Trophoblast cell (in vitro differentiated cells and primary cell): Measurements from ENCODE around the gene RNF180.
A peak's percentile ranks its signal among the peaks of the same experiment; 100 is the strongest.
"Not testable (repeated sequence)": the region's sequence is repeated elsewhere in the genome, so short reads cannot be mapped to it uniquely, and the experiment has no call there.

Experiments
- DNase-seq, 2 donors: peaks; one replicate each; pipeline ENCODE4 v3.0.0-alpha.2; 2016
- H2AFZ ChIP-seq: 2 replicates; pipeline ENCODE4 v1.6.1; 2013; ENCODE audit warnings: low read length, moderate library complexity, mild to moderate bottlenecking; ENCODE audit not compliant: insufficient read depth, poor library complexity
- H2AK5ac ChIP-seq: 2 replicates; pipeline ENCODE4 v1.6.1; 2013; ENCODE audit warnings: mild to moderate bottlenecking, low read length
- H2BK120ac ChIP-seq: 2 replicates; pipeline ENCODE4 v1.6.1; 2013; ENCODE audit warnings: low read length, mild to moderate bottlenecking, moderate library complexity; ENCODE audit not compliant: insufficient read depth, poor library complexity
- H2BK12ac ChIP-seq: 2 replicates; pipeline ENCODE4 v1.6.1; 2013; ENCODE audit warnings: mild to moderate bottlenecking, low read length, moderate library complexity
- H2BK5ac ChIP-seq: 2 replicates; pipeline ENCODE4 v1.6.1; 2013; ENCODE audit warnings: low read length, low read depth, moderate library complexity, mild to moderate bottlenecking; ENCODE audit not compliant: poor library complexity
- H3K14ac ChIP-seq: 2 replicates; pipeline ENCODE4 v1.6.1; 2013; ENCODE audit warnings: mild to moderate bottlenecking, low read length
- H3K18ac ChIP-seq: 2 replicates; pipeline ENCODE4 v1.6.1; 2013; ENCODE audit warnings: mild to moderate bottlenecking, low read length
- H3K23ac ChIP-seq: 2 replicates; pipeline ENCODE4 v1.6.1; 2013; ENCODE audit warnings: low read length
- H3K27ac ChIP-seq: 2 replicates; pipeline ENCODE4 v1.5.1; 2013; ENCODE audit warnings: low read depth, mild to moderate bottlenecking, inconsistent platforms, low read length, moderate library complexity
- H3K27me3 ChIP-seq: 2 replicates; pipeline ENCODE4 v1.6.1; 2013; ENCODE audit warnings: inconsistent platforms, mild to moderate bottlenecking, low read length, moderate library complexity; ENCODE audit not compliant: insufficient read depth
- H3K36me3 ChIP-seq, 2 experiments: 1 replicate in 1 of 2; 2 replicates in 1 of 2; pipeline ENCODE4 v1.6.1; 2013; ENCODE audit warnings: low read length in 2 of 2, mild to moderate bottlenecking in 2 of 2, moderate library complexity in 1 of 2; ENCODE audit not compliant: insufficient read depth in 2 of 2, control insufficient read depth in 1 of 2
- H3K4ac ChIP-seq: 2 replicates; pipeline ENCODE4 v1.6.1; 2013; ENCODE audit warnings: low read depth, mild to moderate bottlenecking, low read length, moderate library complexity
- H3K4me1 ChIP-seq, 2 experiments: 1 replicate in 1 of 2; 2 replicates in 1 of 2; pipeline ENCODE4 v1.6.1; 2013; ENCODE audit warnings: low read length in 2 of 2, mild to moderate bottlenecking in 2 of 2, moderate library complexity in 1 of 2; ENCODE audit not compliant: insufficient read depth in 2 of 2, control insufficient read depth in 1 of 2
- H3K4me2 ChIP-seq: 2 replicates; pipeline ENCODE4 v1.6.1; 2013; ENCODE audit warnings: inconsistent platforms, mild to moderate bottlenecking, low read length, moderate library complexity
- H3K4me3 ChIP-seq: 2 replicates; pipeline ENCODE4 v1.5.1; 2013; ENCODE audit warnings: mild to moderate bottlenecking, low read depth, low read length, inconsistent platforms
- H3K79me1 ChIP-seq: one replicate; pipeline ENCODE4 v1.6.1; 2013; ENCODE audit warnings: low read length
- H3K79me2 ChIP-seq: 2 replicates; pipeline ENCODE4 v1.6.1; 2013; ENCODE audit warnings: low read length, mild to moderate bottlenecking; ENCODE audit not compliant: control insufficient read depth, insufficient read depth, poor library complexity
- H3K9ac ChIP-seq: 2 replicates; pipeline ENCODE4 v1.6.1; 2013; ENCODE audit warnings: mild to moderate bottlenecking, low read length
- H3K9me3 ChIP-seq: 2 replicates; pipeline ENCODE4 v1.6.1; 2013; ENCODE audit warnings: low read depth, mild to moderate bottlenecking, control low read depth, inconsistent platforms, low read length; ENCODE audit not compliant: insufficient read depth
- H4K12ac ChIP-seq: 2 replicates; pipeline ENCODE4 v1.6.1; 2013; ENCODE audit warnings: low read depth, mild to moderate bottlenecking, low read length, moderate library complexity
- H4K8ac ChIP-seq: 2 replicates; pipeline ENCODE4 v1.6.1; 2013; ENCODE audit warnings: low read depth, mild to moderate bottlenecking, low read length, moderate library complexity
- H4K91ac ChIP-seq: one replicate; pipeline ENCODE4 v1.6.1; 2013; ENCODE audit warnings: low read depth, mild to moderate bottlenecking, low read length, moderate library complexity
- WGBS: extraction: QIAGEN DNeasy Blood & Tissue Kit; methylation state at CpG from one replicate; pipeline ENCODE4 v1.1.7; 2013; ENCODE audit warnings: missing lambda C conversion rate; ENCODE audit not compliant: insufficient read length, insufficient coverage; ENCODE audit errors: extremely low coverage; 5-methylcytosine and 5-hydroxymethylcytosine counted together

Gene RNF180

GRCh38 chr5:64225286-64225981, 59.8 kb downstream of the RNF180 start:
- H3K9me3 ChIP-seq, H3K79me1 ChIP-seq, H4K12ac ChIP-seq, H2BK120ac ChIP-seq, H3K79me2 ChIP-seq, DNase-seq, H3K27me3 ChIP-seq, H3K4ac ChIP-seq, H3K36me3 ChIP-seq, H3K27ac ChIP-seq, H4K91ac ChIP-seq, H3K18ac ChIP-seq, H3K9ac ChIP-seq, H3K4me2 ChIP-seq, H3K23ac ChIP-seq, H4K8ac ChIP-seq, H3K4me1 ChIP-seq, H2AK5ac ChIP-seq, H3K4me3 ChIP-seq, H3K14ac ChIP-seq, H2BK12ac ChIP-seq, H2BK5ac ChIP-seq, H2AFZ ChIP-seq: not testable (repeated sequence)
- WGBS: no CpG with 5 or more reads among the region's 50 CpGs

- not testable (repeated sequence) for H2AK5ac ChIP-seq, H3K4ac ChIP-seq, H2BK5ac ChIP-seq, H3K9me3 ChIP-seq, H3K14ac ChIP-seq, H3K9ac ChIP-seq, H3K79me1 ChIP-seq, H3K27ac ChIP-seq, H3K23ac ChIP-seq, H4K8ac ChIP-seq, H2BK12ac ChIP-seq, H2AFZ ChIP-seq, H3K4me1 ChIP-seq, H4K12ac ChIP-seq, DNase-seq, H3K79me2 ChIP-seq, H4K91ac ChIP-seq, H3K36me3 ChIP-seq, H3K4me2 ChIP-seq, H3K4me3 ChIP-seq, H3K27me3 ChIP-seq, H3K18ac ChIP-seq, H2BK120ac ChIP-seq
- no CpG with 5 or more reads among the region's 7 CpGs for WGBS
Measured at GRCh38 chr5:64227131-64227537, 61.5 kb downstream of the RNF180 start.

GRCh38 chr5:64229163-64229774, 63.6 kb downstream of the RNF180 start:
- DNase-seq: peak in 1 of 2 donors; percentile 70
- no peak overlapping the region for H3K4me3 ChIP-seq
- H3K36me3 ChIP-seq: peaks cover 0 to 3% of the 10 kb centered on the region in 2 experiments
- H3K4me1 ChIP-seq: no peaks in the 10 kb centered on the region
- no peak overlapping the region for H3K4me2 ChIP-seq
- no peak overlapping the region for H2BK12ac ChIP-seq
- no peak overlapping the region for H2AK5ac ChIP-seq
- no peak overlapping the region for H2AFZ ChIP-seq
- H4K12ac ChIP-seq: no peak overlapping the region
- no peak overlapping the region for H4K91ac ChIP-seq
- no peak overlapping the region for H3K9ac ChIP-seq
- H3K14ac ChIP-seq: no peak overlapping the region
- H4K8ac ChIP-seq: no peak overlapping the region
- no peaks in the 10 kb centered on the region for H3K79me2 ChIP-seq
- no peak overlapping the region for H2BK120ac ChIP-seq
- H3K9me3 ChIP-seq: no peaks in the 10 kb centered on the region
- no peak overlapping the region for H3K18ac ChIP-seq
- no peak overlapping the region for H2BK5ac ChIP-seq
- H3K79me1 ChIP-seq: no peaks in the 10 kb centered on the region
- no peak overlapping the region for H3K4ac ChIP-seq
- H3K23ac ChIP-seq: no peak overlapping the region
- WGBS: no CpG with 5 or more reads among the region's 4 CpGs
- no peaks in the 10 kb centered on the region for H3K27me3 ChIP-seq
- H3K27ac ChIP-seq: no peak overlapping the region

- Histone ChIP-seq H3K79me1 (no peaks in the 10 kb centered on the region), H3K4me3 (no peak overlapping the region), H3K27me3 (no peaks in the 10 kb centered on the region), H4K91ac (no peak overlapping the region), H2BK5ac (no peak overlapping the region), H4K12ac (no peak overlapping the region), H3K23ac (no peak overlapping the region), H3K9me3 (no peaks in the 10 kb centered on the region), H2AK5ac (no peak overlapping the region), H2BK12ac (no peak overlapping the region), H3K27ac (no peak overlapping the region), H3K18ac (no peak overlapping the region), H3K9ac (no peak overlapping the region), H3K4me1 (no peaks in the 10 kb centered on the region), H2AFZ (no peak overlapping the region), H3K4me2 (no peak overlapping the region), H3K4ac (no peak overlapping the region), H4K8ac (no peak overlapping the region), H3K36me3 (no peaks in the 10 kb centered on the region), H3K14ac (no peak overlapping the region), H3K79me2 (no peaks in the 10 kb centered on the region), H2BK120ac (no peak overlapping the region)
- DNase-seq: no peak
- no CpG with 5 or more reads among the region's 1 CpG for WGBS
Measured at GRCh38 chr5:64260756-64261155, 95.1 kb downstream of the RNF180 start.
